ENCODE measurements around the gene IFNAR2.

Gene IFNAR2

GRCh38 chr21:33232291-33233034 is 2.7 kb downstream of the IFNAR2 start:
- TF ChIP-seq CTCF (IDR thresholded peaks at IDR 0.05) = no peak

GRCh38 chr21:33234635-33235520 is 5.1 kb downstream of the IFNAR2 start:
- no peak for TF ChIP-seq CTCF (IDR thresholded peaks at IDR 0.05)

- TF ChIP-seq CTCF (IDR thresholded peaks at IDR 0.05) = no peak
Observed at GRCh38 chr21:33236013-33236686, 6.4 kb downstream of the IFNAR2 start.

GRCh38 chr21:33236766-33237165 is 7.0 kb downstream of the IFNAR2 start:
- TF ChIP-seq CTCF (IDR thresholded peaks at IDR 0.05) = no peak

GRCh38 chr21:33237486-33237885 is 7.7 kb downstream of the IFNAR2 start:
- no peak for TF ChIP-seq CTCF (IDR thresholded peaks at IDR 0.05)

GRCh38 chr21:33238146-33238545 is 8.4 kb downstream of the IFNAR2 start:
- no peak for TF ChIP-seq CTCF (IDR thresholded peaks at IDR 0.05)

- TF ChIP-seq CTCF (IDR thresholded peaks at IDR 0.05) = no peak
Observed at GRCh38 chr21:33238565-33239255, 9.0 kb downstream of the IFNAR2 start.

Measured in LNCAP (cell line).